Stimulated activated naive CD8-positive, alpha-beta T cell treated with anti-CD3 and anti-CD28 coated beads, Interleukin-15, amount 100 ng/mL, for 72 hours (primary cell): Measurements from ENCODE around the gene BTBD3.

Experiments used
- ATAC-seq: fragments of 150-1000 bp; cut with Tn5 transposase; 2 replicates; pipeline ENCODE4 v1.10.0; 2021; ENCODE audit warnings: mild to moderate bottlenecking, moderate library complexity
- DNase-seq, 2 donors: peaks; one replicate each; pipeline ENCODE4 v3.0.0; 2021 to 2022
- H3K27ac Mint-ChIP-seq, 2 donors: one replicate each; pipeline ENCODE4 v1.8.0; 2022; ENCODE audit warnings: mild to moderate bottlenecking in 2 of 2, mixed read lengths in 2 of 2, moderate library complexity in 2 of 2
- H3K27me3 Mint-ChIP-seq: one replicate; pipeline ENCODE4 v1.8.0; 2022; ENCODE audit warnings: mixed read lengths
- H3K4me1 Mint-ChIP-seq: one replicate; pipeline ENCODE4 v1.8.0; 2022; ENCODE audit warnings: mild to moderate bottlenecking, mixed read lengths
- H3K4me3 Mint-ChIP-seq, 2 donors: one replicate each; pipeline ENCODE4 v1.8.0; 2022; ENCODE audit warnings: mild to moderate bottlenecking in 2 of 2, mixed read lengths in 2 of 2, moderate library complexity in 1 of 2
- H3K9me3 Mint-ChIP-seq, 2 donors: one replicate each; pipeline ENCODE4 v1.8.0; 2022; ENCODE audit warnings: mixed read lengths in 2 of 2

BTBD3 gene

DNA sequence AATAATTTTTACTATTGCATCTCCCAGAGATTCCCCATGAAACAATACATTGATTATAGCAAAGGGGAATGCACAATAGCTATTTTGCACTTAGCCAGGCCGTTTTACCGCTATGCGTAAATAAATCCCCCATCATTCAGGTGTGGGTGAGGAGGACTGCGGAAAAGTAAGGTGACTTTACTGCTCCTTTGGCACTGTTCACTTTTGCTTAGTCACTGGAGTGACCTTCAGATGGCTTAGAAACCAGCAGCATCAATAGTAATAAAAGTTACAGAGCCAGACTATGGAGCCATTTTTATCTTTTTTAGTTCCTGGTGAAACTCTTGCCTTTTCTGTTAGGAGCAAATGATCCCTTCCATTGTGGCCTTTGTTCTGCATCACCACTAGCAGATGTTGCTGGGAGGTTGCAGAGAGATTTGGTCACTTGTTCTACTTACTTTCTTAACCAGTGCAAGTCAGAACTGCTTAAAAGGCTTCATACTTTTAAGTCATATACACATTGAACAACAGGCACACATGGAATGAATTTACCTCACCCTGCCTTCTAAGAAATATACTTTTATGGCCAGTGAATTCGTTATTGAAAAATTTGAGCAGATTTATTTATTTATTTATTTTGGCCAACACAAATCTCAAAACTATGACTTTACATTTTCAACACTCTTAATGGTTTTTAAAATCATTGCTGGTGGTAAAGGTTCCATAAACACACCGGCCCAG lies 12.1 kb upstream of the BTBD3 start:
- Mint-ChIP-seq H3K27me3 (no peaks in the 10 kb centered on the region), H3K4me1 (no peaks in the 10 kb centered on the region), H3K27ac (no peak overlapping the region), H3K9me3 (no peaks in the 10 kb centered on the region), H3K4me3 (no peak overlapping the region)
- DNase-seq (no peak), ATAC-seq (no peak)

DNA sequence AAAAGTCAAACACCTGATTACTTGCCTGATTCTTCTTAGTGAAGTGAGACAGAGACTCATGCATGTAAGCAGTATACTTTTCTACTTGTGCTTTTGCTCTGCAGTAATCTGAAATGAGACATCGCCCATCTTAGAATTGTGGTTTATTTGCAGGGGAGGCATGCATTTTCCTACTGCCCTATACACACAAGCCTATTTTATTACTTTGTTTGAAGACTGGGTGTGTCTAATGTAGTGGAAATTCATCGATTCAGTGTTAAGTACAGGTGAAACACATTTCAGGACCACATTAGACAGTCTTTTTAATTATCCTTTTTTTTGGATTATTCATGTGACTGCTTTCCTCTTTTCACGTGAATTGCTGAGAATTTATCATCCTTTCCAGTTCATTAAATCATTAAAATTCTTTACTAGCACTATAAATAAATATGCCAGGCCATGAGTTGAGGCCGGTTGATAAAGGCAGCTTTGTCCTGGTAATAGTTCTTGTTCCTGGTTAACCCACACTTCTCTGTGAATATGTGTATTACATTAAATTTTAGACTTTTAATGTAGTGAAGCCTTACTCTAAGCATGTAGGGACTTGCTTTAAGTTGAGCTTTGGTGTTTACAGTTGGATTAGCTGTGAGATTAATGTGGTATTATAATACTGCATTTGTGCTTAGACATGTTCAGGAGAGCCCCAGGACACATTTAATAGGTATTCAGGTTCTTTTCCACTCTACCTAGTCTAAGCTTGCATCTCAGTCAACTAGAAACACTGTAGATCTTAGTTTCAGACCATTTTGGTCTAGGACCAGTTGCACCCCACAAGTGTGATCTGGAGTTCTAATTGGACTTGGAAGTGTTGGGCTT lies 10.8 kb upstream of the BTBD3 start:
- no peaks in the 10 kb centered on the region for H3K27me3 Mint-ChIP-seq
- no peaks in the 10 kb centered on the region for H3K9me3 Mint-ChIP-seq
- no peaks in the 10 kb centered on the region for H3K4me1 Mint-ChIP-seq
- DNase-seq (no peak), ATAC-seq (no peak)
- no peak overlapping the region for H3K4me3 Mint-ChIP-seq
- no peak overlapping the region for H3K27ac Mint-ChIP-seq

DNA sequence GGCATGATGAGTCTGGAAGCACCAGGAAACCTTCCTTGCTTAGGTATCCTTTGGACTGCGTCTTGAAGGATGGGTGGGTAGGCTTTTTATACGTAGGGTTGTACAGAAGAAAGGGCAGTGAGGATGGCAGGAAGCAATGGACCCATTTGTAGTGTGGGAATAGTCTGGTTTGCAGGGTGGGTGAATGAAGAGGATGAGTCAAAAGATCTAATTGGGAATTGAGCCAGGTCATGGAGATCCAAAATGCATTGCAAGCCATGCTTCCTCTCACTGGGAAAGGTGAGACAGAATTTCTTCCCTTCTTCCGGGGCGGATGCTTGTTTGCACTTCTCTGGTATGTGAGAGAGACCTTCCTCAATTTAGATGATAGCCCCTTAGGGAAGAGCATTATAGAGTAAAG lies 10.1 kb upstream of the BTBD3 start:
- DNase-seq = no peak
- no peak overlapping the region for H3K4me3 Mint-ChIP-seq
- H3K27ac Mint-ChIP-seq = no peak overlapping the region
- no peak for ATAC-seq
- H3K4me1 Mint-ChIP-seq = no peaks in the 10 kb centered on the region
- no peaks in the 10 kb centered on the region for H3K27me3 Mint-ChIP-seq
- no peaks in the 10 kb centered on the region for H3K9me3 Mint-ChIP-seq

DNA sequence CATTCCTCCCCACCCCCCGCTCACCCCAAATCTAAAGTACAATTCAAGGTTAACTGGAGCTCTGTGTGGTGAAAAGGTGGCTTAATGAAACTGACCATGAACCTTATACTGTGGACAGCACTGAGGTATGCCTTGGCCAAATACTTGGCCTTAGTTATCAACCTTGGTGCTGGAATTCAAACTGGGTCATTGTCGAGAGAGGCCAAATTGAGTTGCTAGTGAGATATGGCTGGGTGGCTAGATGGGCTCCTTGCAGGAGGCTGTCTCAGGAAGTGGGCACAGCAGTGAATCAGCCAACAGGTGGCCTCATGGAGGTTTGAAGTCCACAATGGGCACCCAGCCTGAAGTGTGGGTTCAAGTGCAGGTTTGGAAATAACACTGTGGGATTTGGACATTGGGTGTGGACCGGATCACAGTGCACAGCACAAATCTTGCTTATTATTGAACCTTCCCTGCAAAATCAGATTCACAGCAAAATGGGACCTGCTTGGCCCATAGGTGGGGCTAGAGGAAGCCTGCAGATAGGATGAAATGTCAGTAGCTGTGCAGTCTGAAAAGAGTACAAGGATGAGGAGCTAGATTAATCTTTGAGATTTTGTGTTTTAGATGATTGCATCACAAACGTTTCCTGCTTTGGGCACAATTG lies 5.6 kb upstream of the BTBD3 start:
- ATAC-seq (no peak), DNase-seq (no peak)
- H3K27ac Mint-ChIP-seq = no peak overlapping the region

DNA sequence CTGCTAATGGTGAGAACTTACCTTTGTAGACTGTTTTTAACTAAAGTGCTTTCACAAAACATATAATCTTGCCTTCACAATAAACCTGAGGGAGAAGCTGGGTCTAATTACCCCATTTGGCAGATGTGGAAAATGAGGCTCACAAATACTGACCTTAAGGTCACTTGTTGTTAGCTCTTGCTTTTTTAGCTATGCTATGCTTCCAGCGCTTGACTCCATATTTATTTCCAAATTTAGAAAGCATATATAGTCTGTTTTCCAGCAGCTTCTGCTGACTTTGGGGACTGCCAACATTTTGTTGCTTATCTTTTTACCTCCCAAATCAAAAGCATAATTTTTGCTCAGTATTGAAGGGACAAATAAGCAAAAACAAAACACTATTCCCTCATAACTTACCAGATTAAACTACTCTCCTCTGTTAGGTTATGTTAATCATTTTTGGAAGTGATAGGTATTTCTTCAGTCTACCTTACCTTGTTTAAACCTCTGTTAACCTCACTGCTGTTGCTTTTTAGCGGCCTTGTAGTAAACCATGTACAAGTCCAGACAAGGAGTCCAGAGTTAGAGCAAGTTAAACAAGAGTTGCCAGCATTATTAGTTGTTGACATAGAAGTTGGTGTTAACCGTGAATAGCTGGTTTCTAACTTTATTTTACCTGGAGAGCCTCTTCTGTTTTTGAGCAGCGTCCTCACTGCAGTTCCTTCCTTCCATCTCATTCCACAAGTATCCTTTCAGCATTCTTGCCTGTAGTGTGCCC lies 4.9 kb upstream of the BTBD3 start:
- Mint-ChIP-seq H3K27ac (no peak overlapping the region), H3K9me3 (no peaks in the 10 kb centered on the region), H3K4me3 (no peak overlapping the region), H3K4me1 (peaks cover 3% of the 10 kb centered on the region), H3K27me3 (no peaks in the 10 kb centered on the region)
- no peak for DNase-seq
- ATAC-seq = no peak

More for the DNA sequence above, 5.6 kb upstream of the BTBD3 start:
- Mint-ChIP-seq H3K9me3 (no peaks in the 10 kb centered on the region), H3K27me3 (no peaks in the 10 kb centered on the region), H3K4me1 (no peaks in the 10 kb centered on the region), H3K4me3 (no peak overlapping the region)

- no peaks in the 10 kb centered on the region for H3K9me3 Mint-ChIP-seq
- H3K27me3 Mint-ChIP-seq = no peaks in the 10 kb centered on the region
- no peak for DNase-seq
Measured at GRCh38 chr20:11918391-11918845, 725 bp downstream of the BTBD3 start.

DNA sequence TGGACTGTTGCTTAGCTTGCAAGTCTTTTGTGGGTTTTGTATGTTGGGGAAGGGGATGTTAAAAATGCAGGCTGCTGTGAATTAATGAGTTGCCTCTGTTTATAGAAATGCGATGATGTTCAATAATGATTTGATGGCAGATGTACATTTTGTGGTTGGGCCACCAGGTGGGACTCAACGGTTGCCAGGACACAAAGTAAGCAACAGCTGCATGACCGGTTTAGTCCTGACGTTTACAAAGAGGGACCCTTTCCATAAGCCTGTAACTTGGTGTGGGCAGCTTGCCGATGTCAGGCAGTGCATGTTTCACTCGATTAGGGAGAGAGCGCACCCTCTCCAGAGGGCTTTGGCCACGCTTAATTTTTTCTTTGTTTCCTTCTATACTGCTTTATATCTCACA lies 1.3 kb downstream of the BTBD3 start:
- H3K4me1 Mint-ChIP-seq = peaks cover 11% of the 10 kb centered on the region

More at GRCh38 chr20:11918391-11918845, 725 bp downstream of the BTBD3 start:
- H3K4me1 Mint-ChIP-seq = peaks cover 11% of the 10 kb centered on the region
- no peak overlapping the region for H3K4me3 Mint-ChIP-seq
- no peak for ATAC-seq
- no peak overlapping the region for H3K27ac Mint-ChIP-seq

DNA sequence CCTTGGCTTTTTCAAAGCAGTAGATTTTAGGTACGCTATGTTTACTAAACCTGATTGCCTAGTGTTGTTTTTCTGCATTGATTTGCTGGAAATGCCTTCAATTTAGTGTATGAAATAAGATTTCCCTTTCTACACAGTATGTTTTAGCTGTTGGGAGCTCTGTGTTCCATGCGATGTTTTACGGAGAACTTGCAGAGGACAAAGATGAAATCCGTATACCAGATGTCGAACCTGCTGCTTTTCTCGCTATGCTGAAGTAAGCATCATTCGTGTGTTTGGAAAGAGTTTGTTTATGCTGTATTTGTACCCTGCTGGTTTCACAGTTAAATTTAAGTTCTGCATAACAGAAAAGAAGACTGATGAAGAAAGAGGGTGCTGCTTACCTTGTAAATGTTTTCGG lies 1.9 kb downstream of the BTBD3 start:
- no peaks in the 10 kb centered on the region for H3K27me3 Mint-ChIP-seq
- peaks cover 11% of the 10 kb centered on the region for H3K4me1 Mint-ChIP-seq
- ATAC-seq = no peak
- no peak overlapping the region for H3K4me3 Mint-ChIP-seq
- H3K27ac Mint-ChIP-seq = no peak overlapping the region
- H3K9me3 Mint-ChIP-seq = no peaks in the 10 kb centered on the region
- no peak for DNase-seq

More for the DNA sequence above, 1.3 kb downstream of the BTBD3 start:
- ATAC-seq (no peak), DNase-seq (no peak)
- no peaks in the 10 kb centered on the region for H3K9me3 Mint-ChIP-seq
- no peak overlapping the region for H3K4me3 Mint-ChIP-seq
- no peak overlapping the region for H3K27ac Mint-ChIP-seq
- H3K27me3 Mint-ChIP-seq = no peaks in the 10 kb centered on the region

- no peaks in the 10 kb centered on the region for H3K9me3 Mint-ChIP-seq
- peaks cover 11% of the 10 kb centered on the region for H3K4me1 Mint-ChIP-seq
- no peak overlapping the region for H3K27ac Mint-ChIP-seq
- no peak overlapping the region for H3K4me3 Mint-ChIP-seq
- ATAC-seq (no peak), DNase-seq (no peak)
- H3K27me3 Mint-ChIP-seq = no peaks in the 10 kb centered on the region
Measured at GRCh38 chr20:11920083-11920482, 2.4 kb downstream of the BTBD3 start.

DNA sequence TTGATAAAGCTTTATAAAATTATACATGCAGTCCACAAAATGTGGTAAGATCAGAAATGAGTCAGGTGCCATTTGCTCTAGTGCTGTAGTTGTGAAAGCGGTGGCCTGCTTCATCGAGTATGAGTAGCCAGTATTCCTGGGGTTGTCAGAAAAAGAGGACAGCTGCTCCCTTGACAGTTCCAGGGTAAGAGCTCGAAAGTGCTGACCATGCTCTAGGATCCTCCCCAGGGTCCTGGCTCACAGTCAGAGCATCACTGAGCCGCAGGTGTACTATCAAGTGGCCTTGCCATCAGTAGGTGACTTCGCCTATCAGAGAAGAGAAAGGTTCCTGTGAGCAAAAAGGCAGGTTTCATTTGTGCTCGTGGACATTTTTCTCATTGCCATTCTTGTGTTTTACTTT lies 3.6 kb downstream of the BTBD3 start:
- ATAC-seq (no peak), DNase-seq (no peak)
- Mint-ChIP-seq H3K4me1 (peaks cover 11% of the 10 kb centered on the region), H3K9me3 (no peaks in the 10 kb centered on the region), H3K27ac (no peak overlapping the region), H3K27me3 (no peaks in the 10 kb centered on the region), H3K4me3 (no peak overlapping the region)

DNA sequence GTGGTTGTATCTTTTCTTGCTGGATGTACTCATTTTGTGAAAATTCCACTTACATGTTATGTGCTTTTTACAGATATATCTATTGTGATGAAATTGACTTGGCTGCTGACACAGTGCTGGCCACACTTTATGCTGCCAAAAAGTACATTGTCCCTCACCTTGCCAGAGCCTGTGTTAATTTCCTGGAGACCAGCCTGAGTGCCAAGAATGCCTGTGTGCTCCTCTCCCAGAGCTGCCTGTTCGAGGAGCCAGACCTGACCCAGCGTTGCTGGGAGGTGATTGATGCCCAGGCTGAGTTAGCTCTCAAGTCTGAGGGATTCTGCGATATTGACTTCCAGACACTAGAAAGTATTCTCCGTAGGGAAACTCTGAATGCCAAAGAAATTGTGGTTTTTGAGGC lies 4.9 kb downstream of the BTBD3 start:
- Mint-ChIP-seq H3K4me1 (peaks cover 11% of the 10 kb centered on the region), H3K27ac (no peak overlapping the region), H3K4me3 (no peak overlapping the region), H3K27me3 (no peaks in the 10 kb centered on the region), H3K9me3 (no peaks in the 10 kb centered on the region)
- no peak for DNase-seq
- no peak for ATAC-seq

GRCh38 chr20:11924923-11925322 lies 7.2 kb downstream of the BTBD3 start:
- Mint-ChIP-seq H3K4me3 (no peak overlapping the region), H3K27me3 (no peaks in the 10 kb centered on the region), H3K4me1 (no peaks in the 10 kb centered on the region), H3K27ac (no peak overlapping the region), H3K9me3 (peaks cover 0 to 8% of the 10 kb centered on the region in 2 donors)
- ATAC-seq (no peak), DNase-seq (no peak)

GRCh38 chr20:11926292-11926998 lies 8.8 kb downstream of the BTBD3 start:
- Mint-ChIP-seq H3K9me3 (peaks cover 0 to 8% of the 10 kb centered on the region in 2 donors), H3K4me1 (no peaks in the 10 kb centered on the region), H3K27me3 (no peaks in the 10 kb centered on the region), H3K27ac (no peak overlapping the region), H3K4me3 (no peak overlapping the region)
- ATAC-seq = no peak
- DNase-seq = no peak

DNA sequence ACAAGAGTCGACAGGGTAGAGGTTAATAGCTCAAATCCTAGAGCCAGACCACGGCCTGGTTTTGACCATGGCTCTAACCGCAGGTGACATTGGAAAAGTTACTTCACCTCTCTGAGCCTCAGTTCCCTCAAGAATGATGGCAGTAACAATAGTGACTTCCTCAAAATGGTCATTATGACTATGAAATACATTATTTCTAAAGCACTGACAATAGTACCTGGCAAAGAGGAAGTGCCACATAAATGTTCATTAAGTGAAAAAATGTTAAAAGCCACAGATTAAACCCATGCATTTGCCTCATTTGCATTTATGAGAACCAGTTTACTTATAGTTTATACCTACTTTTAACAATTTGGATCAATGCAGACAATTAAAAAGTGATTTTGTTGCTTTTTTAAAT lies 12.3 kb downstream of the BTBD3 start:
- Mint-ChIP-seq H3K9me3 (peaks cover 0 to 8% of the 10 kb centered on the region in 2 donors), H3K27me3 (no peaks in the 10 kb centered on the region), H3K27ac (no peak overlapping the region), H3K4me3 (no peak overlapping the region), H3K4me1 (no peaks in the 10 kb centered on the region)
- ATAC-seq (no peak), DNase-seq (no peak)
